ENCODE data around the gene PSMG4. TPM values are rescaled to one million over a fixed set of nuclear protein-coding genes. Genes with fewer than 3 reads are reported as not detected.
"Not testable (repeated sequence)": the region's sequence is repeated elsewhere in the genome, so short reads cannot be mapped to it uniquely, and the experiment has no call there.

PSMG4 gene
- total RNA-seq, 1 experiment from 2014 or later, result 27.0 TPM

DNA sequence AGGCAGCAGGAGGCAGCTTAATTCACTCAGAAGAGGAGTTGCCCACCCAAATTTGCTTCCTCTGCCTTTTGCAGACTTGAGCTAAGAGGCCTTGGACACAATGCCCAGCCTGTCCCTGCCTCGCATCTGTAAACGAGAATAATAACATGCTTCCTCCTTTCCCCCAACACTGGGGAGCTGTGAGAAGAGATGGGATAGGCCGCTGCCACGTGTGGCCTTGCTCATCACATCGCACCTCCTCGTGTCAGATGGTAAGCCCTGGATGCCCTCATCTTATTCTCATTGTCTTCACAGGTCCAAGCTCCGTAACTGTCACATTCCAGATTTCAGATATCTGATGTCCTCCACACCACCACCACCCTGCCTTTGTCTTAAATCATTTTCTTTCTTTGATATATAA is 18.2 kb upstream of the PSMG4 start:
- CTCF ChIA-PET, result interaction anchor here (0.7 to 1.8 kb wide), 2 partner anchors 11 to 25 kb away, joined by 5 to 6 read pairs; no protein-coding TSS in a partner anchor

DNA sequence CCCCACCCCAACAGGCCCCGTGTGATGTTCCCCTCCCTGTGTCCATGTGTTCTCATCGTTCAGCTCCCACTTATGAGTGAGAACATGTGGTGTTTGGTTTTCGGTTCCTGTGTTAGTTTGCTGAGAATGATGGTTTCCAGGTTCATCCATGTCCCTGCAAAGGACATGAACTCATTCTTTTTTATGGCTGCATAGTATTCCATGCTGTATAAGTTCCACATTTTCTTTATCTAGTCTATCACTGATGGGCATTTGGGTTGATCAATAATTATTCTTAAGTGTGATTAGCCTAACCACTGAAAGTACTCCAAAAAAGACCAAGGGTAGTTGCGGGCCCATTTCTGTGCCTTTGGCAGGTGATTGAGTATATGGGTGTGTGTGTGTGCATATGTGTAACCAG is 17.0 kb upstream of the PSMG4 start:
- in situ Hi-C loops (cut with HindIII; ENCODE audit: low pct_unique_long_range_greater_than_20kb, low sequenced_read_pairs); H3K4me3 ChIP-seq (ENCODE audit: low read depth in 2 of 2, low read length in 2 of 2); H3K36me3 ChIP-seq (ENCODE audit: control insufficient read depth, insufficient read depth, low read length); BruUV-seq (replicated peaks); CTCF ChIA-PET; ATAC-seq; H3K27ac ChIP-seq (ENCODE audit: low read length); intact Hi-C loops (cut with micrococcal nuclease; ENCODE audit: unreplicated experiment); H3K4me1 ChIP-seq (ENCODE audit: control insufficient read depth, insufficient read depth, low read length); H3K27me3 ChIP-seq (ENCODE audit: control insufficient read depth, insufficient read depth, low read length); DNase-seq (ENCODE audit: low read depth, low spot score); H3K9me3 ChIP-seq (ENCODE audit: control insufficient read depth, insufficient read depth, low read depth, low read length): not testable (repeated sequence)
- POLR2A ChIA-PET, result interaction anchor here (0.6 kb wide), 1 partner anchor 19 kb away, joined by 6 read pairs; no protein-coding TSS in a partner anchor

More for the DNA sequence above, 18.2 kb upstream of the PSMG4 start:
- DNase-seq (ENCODE audit: low read depth, low spot score), result no peak
- no peak for ATAC-seq
- Histone ChIP-seq H3K36me3 (ENCODE audit: control insufficient read depth, insufficient read depth, low read length) (no peaks in the 10 kb centered on the region), H3K27me3 (ENCODE audit: control insufficient read depth, insufficient read depth, low read length) (no peaks in the 10 kb centered on the region), H3K4me3 (ENCODE audit: low read depth in 2 of 2, low read length in 2 of 2) (no peak overlapping the region), H3K27ac (ENCODE audit: low read length) (no peak overlapping the region), H3K4me1 (ENCODE audit: control insufficient read depth, insufficient read depth, low read length) (no peaks in the 10 kb centered on the region), H3K9me3 (ENCODE audit: control insufficient read depth, insufficient read depth, low read depth, low read length) (no peaks in the 10 kb centered on the region)
- POLR2A ChIA-PET, result no interaction called here
- TF ChIP-seq SIN3A (IDR thresholded peaks at IDR 0.05; ENCODE audit: borderline replicate concordance, insufficient read depth, low read depth, low read length) (no peak), TCF7L2 (IDR thresholded peaks at IDR 0.05; ENCODE audit: low read depth, low read length) (no peak), POLR2AphosphoS5 (IDR thresholded peaks at IDR 0.05; ENCODE audit: low read depth, low read length) (no peak)
- TF ChIP-seq, protein P1, sequence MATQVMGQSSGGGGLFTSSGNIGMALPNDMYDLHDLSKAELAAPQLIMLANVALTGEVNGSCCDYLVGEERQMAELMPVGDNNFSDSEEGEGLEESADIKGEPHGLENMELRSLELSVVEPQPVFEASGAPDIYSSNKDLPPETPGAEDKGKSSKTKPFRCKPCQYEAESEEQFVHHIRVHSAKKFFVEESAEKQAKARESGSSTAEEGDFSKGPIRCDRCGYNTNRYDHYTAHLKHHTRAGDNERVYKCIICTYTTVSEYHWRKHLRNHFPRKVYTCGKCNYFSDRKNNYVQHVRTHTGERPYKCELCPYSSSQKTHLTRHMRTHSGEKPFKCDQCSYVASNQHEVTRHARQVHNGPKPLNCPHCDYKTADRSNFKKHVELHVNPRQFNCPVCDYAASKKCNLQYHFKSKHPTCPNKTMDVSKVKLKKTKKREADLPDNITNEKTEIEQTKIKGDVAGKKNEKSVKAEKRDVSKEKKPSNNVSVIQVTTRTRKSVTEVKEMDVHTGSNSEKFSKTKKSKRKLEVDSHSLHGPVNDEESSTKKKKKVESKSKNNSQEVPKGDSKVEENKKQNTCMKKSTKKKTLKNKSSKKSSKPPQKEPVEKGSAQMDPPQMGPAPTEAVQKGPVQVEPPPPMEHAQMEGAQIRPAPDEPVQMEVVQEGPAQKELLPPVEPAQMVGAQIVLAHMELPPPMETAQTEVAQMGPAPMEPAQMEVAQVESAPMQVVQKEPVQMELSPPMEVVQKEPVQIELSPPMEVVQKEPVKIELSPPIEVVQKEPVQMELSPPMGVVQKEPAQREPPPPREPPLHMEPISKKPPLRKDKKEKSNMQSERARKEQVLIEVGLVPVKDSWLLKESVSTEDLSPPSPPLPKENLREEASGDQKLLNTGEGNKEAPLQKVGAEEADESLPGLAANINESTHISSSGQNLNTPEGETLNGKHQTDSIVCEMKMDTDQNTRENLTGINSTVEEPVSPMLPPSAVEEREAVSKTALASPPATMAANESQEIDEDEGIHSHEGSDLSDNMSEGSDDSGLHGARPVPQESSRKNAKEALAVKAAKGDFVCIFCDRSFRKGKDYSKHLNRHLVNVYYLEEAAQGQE (IDR thresholded peaks at IDR 0.05; ENCODE audit: insufficient read depth in 1 of 2, low read depth in 2 of 2, low read length in 1 of 2), result no peak
- TF ChIP-seq, protein P2, sequence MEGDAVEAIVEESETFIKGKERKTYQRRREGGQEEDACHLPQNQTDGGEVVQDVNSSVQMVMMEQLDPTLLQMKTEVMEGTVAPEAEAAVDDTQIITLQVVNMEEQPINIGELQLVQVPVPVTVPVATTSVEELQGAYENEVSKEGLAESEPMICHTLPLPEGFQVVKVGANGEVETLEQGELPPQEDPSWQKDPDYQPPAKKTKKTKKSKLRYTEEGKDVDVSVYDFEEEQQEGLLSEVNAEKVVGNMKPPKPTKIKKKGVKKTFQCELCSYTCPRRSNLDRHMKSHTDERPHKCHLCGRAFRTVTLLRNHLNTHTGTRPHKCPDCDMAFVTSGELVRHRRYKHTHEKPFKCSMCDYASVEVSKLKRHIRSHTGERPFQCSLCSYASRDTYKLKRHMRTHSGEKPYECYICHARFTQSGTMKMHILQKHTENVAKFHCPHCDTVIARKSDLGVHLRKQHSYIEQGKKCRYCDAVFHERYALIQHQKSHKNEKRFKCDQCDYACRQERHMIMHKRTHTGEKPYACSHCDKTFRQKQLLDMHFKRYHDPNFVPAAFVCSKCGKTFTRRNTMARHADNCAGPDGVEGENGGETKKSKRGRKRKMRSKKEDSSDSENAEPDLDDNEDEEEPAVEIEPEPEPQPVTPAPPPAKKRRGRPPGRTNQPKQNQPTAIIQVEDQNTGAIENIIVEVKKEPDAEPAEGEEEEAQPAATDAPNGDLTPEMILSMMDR (IDR thresholded peaks at IDR 0.05), result no peak
- intact Hi-C loops (cut with micrococcal nuclease; ENCODE audit: unreplicated experiment) (no loop called here), in situ Hi-C loops (cut with HindIII; ENCODE audit: low pct_unique_long_range_greater_than_20kb, low sequenced_read_pairs) (no loop called here)
- BruUV-seq (replicated peaks), result no TSS peak

DNA sequence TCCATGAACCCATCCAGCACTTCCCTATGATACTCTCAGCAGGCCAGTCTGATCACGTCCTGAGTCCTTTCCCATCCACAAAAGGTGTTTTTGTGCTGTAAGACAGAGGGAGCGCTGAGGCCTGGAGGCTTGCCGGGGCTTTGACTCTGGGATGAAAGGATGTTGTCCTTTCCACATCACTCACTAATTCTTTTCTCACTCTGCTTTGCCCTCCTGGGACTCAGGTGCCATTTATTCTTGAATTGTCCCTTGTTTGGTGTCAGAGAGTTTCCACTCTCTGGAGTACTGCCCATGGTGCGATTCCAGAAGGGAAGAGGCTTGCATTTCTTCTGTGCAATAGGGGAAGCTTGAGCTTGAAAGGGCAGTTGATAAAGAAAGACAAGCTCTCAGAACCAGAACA is 16.0 kb upstream of the PSMG4 start:
- no peak overlapping the region for H3K4me3 ChIP-seq (ENCODE audit: low read depth in 2 of 2, low read length in 2 of 2)
- H3K36me3 ChIP-seq (ENCODE audit: control insufficient read depth, insufficient read depth, low read length), result no peaks in the 10 kb centered on the region
- H3K9me3 ChIP-seq (ENCODE audit: control insufficient read depth, insufficient read depth, low read depth, low read length), result no peaks in the 10 kb centered on the region
- no peaks in the 10 kb centered on the region for H3K27me3 ChIP-seq (ENCODE audit: control insufficient read depth, insufficient read depth, low read length)
- H3K4me1 ChIP-seq (ENCODE audit: control insufficient read depth, insufficient read depth, low read length), result peaks cover under 1% of the 10 kb centered on the region; the same call in 1 of the 2 replicates
- TF ChIP-seq, protein P1 (IDR thresholded peaks at IDR 0.05; ENCODE audit: insufficient read depth in 1 of 2, low read depth in 2 of 2, low read length in 1 of 2), result no peak
- no peak for TF ChIP-seq SIN3A (IDR thresholded peaks at IDR 0.05; ENCODE audit: borderline replicate concordance, insufficient read depth, low read depth, low read length)
- no peak for TF ChIP-seq TCF7L2 (IDR thresholded peaks at IDR 0.05; ENCODE audit: low read depth, low read length)
- in situ Hi-C loops (cut with HindIII; ENCODE audit: low pct_unique_long_range_greater_than_20kb, low sequenced_read_pairs) (no loop called here), intact Hi-C loops (cut with micrococcal nuclease; ENCODE audit: unreplicated experiment) (no loop called here)
- BruUV-seq (replicated peaks), result no TSS peak
- ATAC-seq (no peak), DNase-seq (ENCODE audit: low read depth, low spot score) (no peak)
- H3K27ac ChIP-seq (ENCODE audit: low read length), result no peak overlapping the region
- CTCF ChIA-PET, result no interaction called here
- POLR2A ChIA-PET, result no interaction called here
